ENCODE measurements around the gene FEZ2. TPM values are rescaled to one million over a fixed set of nuclear protein-coding genes. Genes with fewer than 3 reads are reported as not detected.

Gene FEZ2
- total RNA-seq, 4 donors from 2014 or later = 34.3 to 51.6 (median 44.5) TPM

DNA sequence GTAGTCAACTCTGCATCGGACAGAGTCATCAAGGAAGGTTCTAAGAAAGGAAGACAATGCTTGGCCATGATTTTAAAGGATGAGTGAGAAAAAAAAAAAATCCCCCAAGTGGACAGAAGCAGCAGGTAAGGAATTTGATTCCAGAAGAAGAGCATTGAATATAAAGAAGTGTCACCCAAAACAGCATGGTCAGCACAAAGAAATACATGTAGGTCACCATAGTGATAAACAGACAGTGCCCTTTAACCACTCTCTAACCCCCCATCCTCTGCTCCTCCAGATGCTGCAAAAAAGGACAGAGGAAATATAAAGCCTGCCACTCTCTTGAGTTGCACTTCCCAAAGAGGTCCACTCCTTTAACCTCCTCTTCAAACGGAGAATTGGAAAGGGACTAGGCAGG, 23.4 kb downstream of the FEZ2 start:
- TF ChIP-seq CTCF (IDR thresholded peaks at IDR 0.05) (no peak), POLR2A (IDR thresholded peaks at IDR 0.05) (no peak)
- DNase-seq = no peak
- Histone ChIP-seq H3K27me3 (no peaks in the 10 kb centered on the region), H3K9me3 (no peaks in the 10 kb centered on the region), H3K4me3 (replicated peaks in 1 of 3) (no peak overlapping the region), H3K36me3 (peaks cover 2 to 8% of the 10 kb centered on the region in 2 donors), H3K27ac (no peak overlapping the region), H3K4me1 (peaks cover 4 to 6% of the 10 kb centered on the region in 2 donors)
- 91 to 95% methylated on average over 2 of the region's 2 CpGs for whole genome bisulfite sequencing, 2 donors
- intact Hi-C loops (cut with DNase I) = no loop called here

- H3K4me1 ChIP-seq = peaks cover 0 to 1% of the 10 kb centered on the region in 2 donors
- WGBS, 2 donors = 97% methylated on average over 1 of the region's 1 CpG
- H3K4me3 ChIP-seq (replicated peaks in 1 of 3) = no peak overlapping the region
- no peak for DNase-seq
- TF ChIP-seq POLR2A (IDR thresholded peaks at IDR 0.05) = no peak
- no peak for TF ChIP-seq CTCF (IDR thresholded peaks at IDR 0.05)
- no peaks in the 10 kb centered on the region for H3K9me3 ChIP-seq
- no peak overlapping the region for H3K27ac ChIP-seq
- peaks cover 2 to 4% of the 10 kb centered on the region in 2 donors for H3K36me3 ChIP-seq
- intact Hi-C loops (cut with DNase I) = no loop called here
- no peaks in the 10 kb centered on the region for H3K27me3 ChIP-seq
Measured at GRCh38 chr2:36573165-36573564, 24.8 kb downstream of the FEZ2 start.

DNA sequence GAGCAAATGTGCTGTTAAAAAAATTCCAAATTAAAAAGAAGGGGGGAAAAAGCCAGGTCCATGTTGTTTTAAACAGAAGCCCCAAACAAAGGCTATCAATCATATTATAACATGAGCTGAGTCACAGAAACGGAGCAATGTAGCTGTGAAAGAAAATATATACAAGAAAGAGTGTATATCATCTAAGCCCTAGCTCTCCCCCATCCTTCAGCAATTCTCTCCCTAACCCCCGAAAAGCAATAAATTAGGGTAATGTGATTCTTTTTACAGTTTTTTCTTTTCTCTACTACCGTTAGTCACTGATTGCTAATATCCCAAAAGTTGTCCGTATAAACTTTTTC, 25.3 kb downstream of the FEZ2 start:
- H3K9me3 ChIP-seq = no peaks in the 10 kb centered on the region
- H3K27me3 ChIP-seq = no peaks in the 10 kb centered on the region
- H3K36me3 ChIP-seq = peaks cover under 1 to 2% of the 10 kb centered on the region in 2 donors
- no peak overlapping the region for H3K4me3 ChIP-seq (replicated peaks in 1 of 3)
- H3K27ac ChIP-seq = no peak overlapping the region
- H3K4me1 ChIP-seq = no peaks in the 10 kb centered on the region
- no peak for TF ChIP-seq CTCF (IDR thresholded peaks at IDR 0.05)
- no peak for TF ChIP-seq POLR2A (IDR thresholded peaks at IDR 0.05)
- no peak for DNase-seq
- 80 to 86% methylated on average over 4 of the region's 4 CpGs for WGBS, 2 donors
- intact Hi-C loops (cut with DNase I) = no loop called here

GRCh38 chr2:36572054-36572718, 25.8 kb downstream of the FEZ2 start:
- no peak for DNase-seq
- intact Hi-C loops (cut with DNase I) = no loop called here
- no peaks in the 10 kb centered on the region for H3K27me3 ChIP-seq
- H3K36me3 ChIP-seq = no peaks in the 10 kb centered on the region
- H3K4me1 ChIP-seq = no peaks in the 10 kb centered on the region
- H3K9me3 ChIP-seq = no peaks in the 10 kb centered on the region
- H3K4me3 ChIP-seq (replicated peaks in 1 of 3) = no peak overlapping the region
- 65 to 84% methylated on average over 3 of the region's 3 CpGs for WGBS, 2 donors
- H3K27ac ChIP-seq = no peak overlapping the region
- no peak for TF ChIP-seq CTCF (IDR thresholded peaks at IDR 0.05)
- no peak for TF ChIP-seq POLR2A (IDR thresholded peaks at IDR 0.05)

DNA sequence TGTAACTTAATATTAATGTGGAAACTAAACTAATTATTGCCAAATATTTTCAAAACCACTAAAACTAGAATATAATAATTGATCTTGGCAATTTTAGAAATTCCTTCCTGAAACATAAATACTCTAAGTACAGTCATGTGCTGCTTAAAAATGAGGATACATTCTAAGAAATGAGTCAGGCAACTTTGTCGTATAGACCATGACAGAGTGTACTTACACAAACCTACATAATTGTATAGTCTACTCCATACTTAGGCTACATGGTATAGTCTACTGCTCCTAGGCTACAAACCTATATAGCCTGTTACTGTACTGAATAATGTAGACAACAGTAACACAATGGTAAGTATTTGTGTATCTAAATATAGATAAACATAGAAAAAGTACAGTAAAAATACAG, 27.6 kb downstream of the FEZ2 start:
- intact Hi-C loops (cut with DNase I) = no loop called here
- no peak overlapping the region for H3K27ac ChIP-seq
- 85 to 93% methylated on average over 1 of the region's 1 CpG for WGBS, 2 donors
- H3K4me1 ChIP-seq = no peaks in the 10 kb centered on the region
- H3K9me3 ChIP-seq = no peaks in the 10 kb centered on the region
- no peak for DNase-seq
- no peaks in the 10 kb centered on the region for H3K36me3 ChIP-seq
- no peak overlapping the region for H3K4me3 ChIP-seq (replicated peaks in 1 of 3)
- no peak for TF ChIP-seq CTCF (IDR thresholded peaks at IDR 0.05)
- TF ChIP-seq POLR2A (IDR thresholded peaks at IDR 0.05) = no peak
- no peaks in the 10 kb centered on the region for H3K27me3 ChIP-seq

Measured in thyroid gland (tissue), 4 donors.